Keratinocyte (primary cell): ENCODE data around the gene ITGA11. TPM values are rescaled to one million over a fixed set of nuclear protein-coding genes. Genes with fewer than 3 reads are reported as not detected.

Source experiments
- DNase-seq: peaks from one replicate; pipeline ENCODE4 v3.0.0-alpha.2; 2011; ENCODE audit warnings: low read depth, missing footprints, low spot score
- FAIRE-seq: peaks from 2 replicates; lab custom pipeline; 2011; peaks lifted over from hg19 to GRCh38; lab: Jason Lieb, UNC
- H2AFZ ChIP-seq: 2 replicates; pipeline ENCODE4 v1.6.0; 2012; ENCODE audit warnings: low read length, control low read depth, inconsistent platforms; ENCODE audit not compliant: control insufficient read depth
- H3K27ac ChIP-seq: 2 replicates; pipeline ENCODE4 v1.5.1; 2011; ENCODE audit warnings: low read length; ENCODE audit not compliant: control insufficient read depth, insufficient read depth
- H3K27me3 ChIP-seq: 3 replicates; pipeline ENCODE4 v1.6.0; 2011; ENCODE audit warnings: low read length; ENCODE audit not compliant: control insufficient read depth, insufficient read depth; ENCODE audit errors: extremely low read depth
- H3K36me3 ChIP-seq, 2 experiments: 2 replicates in 1 of 2; 3 replicates in 1 of 2; pipeline ENCODE4 v1.5.1; 2011; ENCODE audit warnings: low read length in 2 of 2, mild to moderate bottlenecking in 1 of 2; ENCODE audit not compliant: control insufficient read depth in 2 of 2, insufficient read depth in 2 of 2; ENCODE audit errors: extremely low read depth in 1 of 2
- H3K4me1 ChIP-seq: 3 replicates; pipeline ENCODE4 v1.5.1; 2011; ENCODE audit warnings: low read length; ENCODE audit not compliant: control insufficient read depth, insufficient read depth; ENCODE audit errors: extremely low read depth
- H3K4me2 ChIP-seq: 3 replicates; pipeline ENCODE4 v1.6.0; 2011; ENCODE audit warnings: low read depth, low read length; ENCODE audit not compliant: control insufficient read depth, insufficient read depth; ENCODE audit errors: extremely low read depth
- H3K4me3 ChIP-seq, 3 experiments: fragments of 200-600 bp in 1 of 3; sonication (generic) in 1 of 3; 2 replicates in 2 of 3; 3 replicates in 1 of 3; pipeline ENCODE4 v1.5.1; 2011 to 2016; ENCODE audit warnings: low read length in 3 of 3, mild to moderate bottlenecking in 3 of 3, control low read depth in 2 of 3, inconsistent platforms in 1 of 3, low read depth in 1 of 3, mixed read lengths in 1 of 3, mixed run types in 1 of 3, moderate library complexity in 1 of 3; ENCODE audit not compliant: control insufficient read depth in 2 of 3, insufficient read depth in 2 of 3; ENCODE audit errors: extremely low read depth in 1 of 3
- H3K79me2 ChIP-seq: 2 replicates; pipeline ENCODE4 v1.6.0; 2012; ENCODE audit warnings: low read length; ENCODE audit not compliant: control insufficient read depth, insufficient read depth
- H3K9ac ChIP-seq: 3 replicates; pipeline ENCODE4 v1.6.0; 2011; ENCODE audit warnings: low read length; ENCODE audit not compliant: control insufficient read depth, insufficient read depth; ENCODE audit errors: extremely low read depth
- H3K9me1 ChIP-seq: 3 replicates; pipeline ENCODE4 v1.6.0; 2011; ENCODE audit warnings: low read length; ENCODE audit not compliant: control insufficient read depth, insufficient read depth; ENCODE audit errors: extremely low read depth
- H3K9me3 ChIP-seq: 2 replicates; pipeline ENCODE4 v1.5.1; 2012; ENCODE audit warnings: low read depth, low read length; ENCODE audit not compliant: control insufficient read depth
- H4K20me1 ChIP-seq: 3 replicates; pipeline ENCODE4 v1.6.0; 2011; ENCODE audit warnings: low read length; ENCODE audit not compliant: control insufficient read depth, insufficient read depth; ENCODE audit errors: extremely low read depth
- CTCF ChIP-seq, 3 experiments: IDR thresholded peaks in 1 of 3; conservative IDR thresholded peaks in 1 of 3; optimal IDR thresholded peaks in 1 of 3; 2 replicates in 2 of 3; 3 replicates in 1 of 3; pipeline versions ENCODE3 to v1.5.1; 2011; ENCODE audit warnings: low read length in 3 of 3, mild to moderate bottlenecking in 3 of 3, moderate library complexity in 2 of 3, control low read depth in 1 of 3, inconsistent platforms in 1 of 3; ENCODE audit not compliant: insufficient read depth in 2 of 3; ENCODE audit errors: extremely low read depth in 1 of 3
- EZH2 ChIP-seq: IDR thresholded peaks from one replicate; pipeline ENCODE4 v1.6.1; 2012; ENCODE audit warnings: inconsistent platforms, mild to moderate bottlenecking, low read length, moderate library complexity
- dilution Hi-C: fragments of 300-500 bp; cut with MboI; formaldehyde crosslinking; loops from one replicate; pipeline ENCODE4 v1.7.0; 2020; ENCODE audit warnings: low sequenced_read_pairs; ENCODE audit not compliant: extremely low pct_ligation_motif_present
- polyA plus RNA-seq, 5 experiments: library from polyadenylated mRNA; depleted of rRNA in 3 of 5; stranded (reverse) in 3 of 5; stranded (forward) in 1 of 5; unstranded in 1 of 5; fragments of >200 nt; gene quantifications; 1 replicate in 1 of 5; 2 replicates in 3 of 5; 3 replicates in 1 of 5; pipeline versions ENCODE4 v1.2.1 to v1.2.3, GENCODE V29; 2011 to 2012; ENCODE audit warnings: missing spikeins in 2 of 5, low read depth in 1 of 5, low replicate concordance in 1 of 5

Gene ITGA11
- polyA plus RNA-seq, 1 donor (not counting 4 experiments of a cell fraction or from before 2014, with no cell fraction given) = not detected

- no peak for DNase-seq
Observed at GRCh38 chr15:68310178-68310803, 121.7 kb downstream of the ITGA11 start.

GRCh38 chr15:68309024-68309423, 122.9 kb downstream of the ITGA11 start:
- Histone ChIP-seq H3K4me3 (no peak overlapping the region), H3K9ac (no peak overlapping the region), H3K9me1 (peaks cover 4% of the 10 kb centered on the region), H3K9me3 (no peaks in the 10 kb centered on the region), H3K79me2 (no peaks in the 10 kb centered on the region), H2AFZ (no peak overlapping the region), H3K27ac (no peak overlapping the region), H3K27me3 (peaks cover 18% of the 10 kb centered on the region), H3K4me1 (peaks cover 25% of the 10 kb centered on the region), H4K20me1 (no peaks in the 10 kb centered on the region), H3K36me3 (no peaks in the 10 kb centered on the region), H3K4me2 (no peak overlapping the region)
- no peak for TF ChIP-seq EZH2
- dilution Hi-C loops = no loop called here
- DNase-seq (no peak), FAIRE-seq (no peak)

More at GRCh38 chr15:68310178-68310803, 121.7 kb downstream of the ITGA11 start:
- Histone ChIP-seq H3K9ac (no peak overlapping the region), H3K27ac (no peak overlapping the region), H3K4me1 (peaks cover 13% of the 10 kb centered on the region), H3K4me3 (no peak overlapping the region), H3K9me3 (no peaks in the 10 kb centered on the region), H3K27me3 (peaks cover 23% of the 10 kb centered on the region), H3K79me2 (no peaks in the 10 kb centered on the region), H2AFZ (no peak overlapping the region), H3K4me2 (no peak overlapping the region), H3K36me3 (no peaks in the 10 kb centered on the region), H4K20me1 (no peaks in the 10 kb centered on the region), H3K9me1 (peaks cover 2% of the 10 kb centered on the region)
- FAIRE-seq = no peak
- dilution Hi-C loops = no loop called here
- TF ChIP-seq CTCF (optimal IDR thresholded peaks at IDR 0.05 in 1 of 3, IDR thresholded peaks at IDR 0.05 in 1 of 3, conservative IDR thresholded peaks at IDR 0.05 in 1 of 3; ENCODE audit: extremely low read depth in 1 of 3, insufficient read depth in 2 of 3, low read length in 3 of 3) = no peak
- no peak for TF ChIP-seq EZH2
